SU-DHL-6 (cell line): ENCODE measurements around the gene ZNF490.

Experiments used
- EZH2phosphoT487 ChIP-seq: fragments of 200-600 bp; sonication (generic), shearing (Covaris generic); conservative IDR thresholded peaks from 2 replicates; pipeline ENCODE4 v1.6.1; 2018; ENCODE audit warnings: mild to moderate bottlenecking, antibody characterized with exemption, low read length, moderate library complexity, mixed read lengths
- TF ChIP-seq, protein P1 (sequence below): fragments of 200-600 bp; sonication (generic); IDR thresholded peaks from one replicate; pipeline ENCODE4 v1.5.1; 2017; ENCODE audit warnings: antibody characterized with exemption, mild to moderate bottlenecking, low read length, moderate library complexity; ENCODE audit not compliant: insufficient read depth, poor library complexity, severe bottlenecking

DNA sequence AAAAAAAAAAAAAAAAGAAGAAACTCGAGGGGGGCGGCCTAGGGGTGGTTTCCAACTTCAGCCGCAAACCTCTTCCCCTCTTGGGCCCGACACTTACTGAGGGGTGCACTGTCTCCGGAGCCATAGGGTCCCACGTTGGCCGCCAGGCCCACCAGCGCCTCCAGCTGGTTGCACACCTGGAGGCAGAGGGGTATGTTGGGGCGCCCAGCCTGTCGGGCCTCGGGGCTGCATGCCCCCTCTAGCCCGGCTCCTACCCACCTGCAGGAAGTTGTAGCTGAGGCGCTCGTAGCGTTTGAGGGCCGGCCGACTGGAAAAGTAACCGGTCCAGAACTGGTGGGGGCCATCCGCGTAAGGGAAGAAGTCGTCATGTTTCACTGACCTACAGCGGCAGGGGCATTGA is 47.4 kb upstream of the ZNF490 start:
- TF ChIP-seq, protein P1, sequence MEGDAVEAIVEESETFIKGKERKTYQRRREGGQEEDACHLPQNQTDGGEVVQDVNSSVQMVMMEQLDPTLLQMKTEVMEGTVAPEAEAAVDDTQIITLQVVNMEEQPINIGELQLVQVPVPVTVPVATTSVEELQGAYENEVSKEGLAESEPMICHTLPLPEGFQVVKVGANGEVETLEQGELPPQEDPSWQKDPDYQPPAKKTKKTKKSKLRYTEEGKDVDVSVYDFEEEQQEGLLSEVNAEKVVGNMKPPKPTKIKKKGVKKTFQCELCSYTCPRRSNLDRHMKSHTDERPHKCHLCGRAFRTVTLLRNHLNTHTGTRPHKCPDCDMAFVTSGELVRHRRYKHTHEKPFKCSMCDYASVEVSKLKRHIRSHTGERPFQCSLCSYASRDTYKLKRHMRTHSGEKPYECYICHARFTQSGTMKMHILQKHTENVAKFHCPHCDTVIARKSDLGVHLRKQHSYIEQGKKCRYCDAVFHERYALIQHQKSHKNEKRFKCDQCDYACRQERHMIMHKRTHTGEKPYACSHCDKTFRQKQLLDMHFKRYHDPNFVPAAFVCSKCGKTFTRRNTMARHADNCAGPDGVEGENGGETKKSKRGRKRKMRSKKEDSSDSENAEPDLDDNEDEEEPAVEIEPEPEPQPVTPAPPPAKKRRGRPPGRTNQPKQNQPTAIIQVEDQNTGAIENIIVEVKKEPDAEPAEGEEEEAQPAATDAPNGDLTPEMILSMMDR, result no peak
- TF ChIP-seq EZH2phosphoT487, result no peak
